GM23248 (cell line): Measurements from ENCODE around the gene CACUL1. TPM values are rescaled to one million over a fixed set of nuclear protein-coding genes. Genes with fewer than 3 reads are reported as not detected.

ENCODE experiments used
- DNase-seq: peaks from one replicate; pipeline ENCODE4 v3.0.0-alpha.2; 2015
- H2AFZ ChIP-seq: fragments of 200-600 bp; sonication (generic); 2 replicates; pipeline ENCODE4 v1.6.1; 2016; ENCODE audit warnings: antibody characterized with exemption
- H3F3A ChIP-seq: fragments of 200-600 bp; sonication (generic); 2 replicates; pipeline ENCODE4 v1.6.1; 2016; ENCODE audit warnings: mild to moderate bottlenecking, antibody characterized with exemption, mixed run types; ENCODE audit not compliant: insufficient read depth
- H3K27ac ChIP-seq: fragments of 200-600 bp; sonication (generic); 2 replicates; pipeline ENCODE4 v1.5.1; 2016; ENCODE audit warnings: mild to moderate bottlenecking
- H3K27me3 ChIP-seq: fragments of 200-600 bp; sonication (generic); replicated peaks from 2 replicates; pipeline ENCODE4 v1.6.1; 2016; ENCODE audit warnings: mild to moderate bottlenecking; ENCODE audit not compliant: insufficient read depth
- H3K36me3 ChIP-seq: fragments of 200-600 bp; sonication (generic); 2 replicates; pipeline ENCODE4 v1.6.1; 2016; ENCODE audit warnings: low read depth, mild to moderate bottlenecking
- H3K4me1 ChIP-seq: fragments of 200-600 bp; sonication (generic); 2 replicates; pipeline ENCODE4 v1.6.1; 2016; ENCODE audit warnings: mild to moderate bottlenecking; ENCODE audit not compliant: insufficient read depth
- H3K4me2 ChIP-seq: fragments of 200-600 bp; sonication (generic); one replicate; pipeline ENCODE4 v1.6.1; 2016; ENCODE audit warnings: mild to moderate bottlenecking; ENCODE audit not compliant: unreplicated experiment
- H3K4me3 ChIP-seq: fragments of 200-600 bp; sonication (generic); 2 replicates; pipeline ENCODE4 v1.5.1; 2016; ENCODE audit warnings: mild to moderate bottlenecking
- H3K79me2 ChIP-seq: fragments of 200-600 bp; sonication (generic); 2 replicates; pipeline ENCODE4 v1.6.1; 2016; ENCODE audit warnings: mild to moderate bottlenecking; ENCODE audit not compliant: insufficient read depth
- H3K9ac ChIP-seq: fragments of 200-600 bp; sonication (generic); 2 replicates; pipeline ENCODE4 v1.6.1; 2016; ENCODE audit warnings: mild to moderate bottlenecking
- H3K9me2 ChIP-seq: fragments of 200-600 bp; sonication (generic); 2 replicates; pipeline ENCODE4 v1.6.1; 2016; ENCODE audit warnings: mixed run types, mild to moderate bottlenecking, moderate library complexity; ENCODE audit not compliant: insufficient read depth
- H3K9me3 ChIP-seq: fragments of 200-600 bp; sonication (generic); one replicate; pipeline ENCODE4 v1.6.1; 2017; ENCODE audit warnings: low read depth
- H4K20me1 ChIP-seq: fragments of 200-600 bp; sonication (generic); 2 replicates; pipeline ENCODE4 v1.6.0; 2016; ENCODE audit not compliant: insufficient read depth
- EZH2 ChIP-seq: fragments of 200-600 bp; sonication (generic); IDR thresholded peaks from 2 replicates; pipeline ENCODE4 v1.6.1; 2018; ENCODE audit warnings: antibody characterized with exemption, mild to moderate bottlenecking; ENCODE audit not compliant: insufficient read depth, poor library complexity, severe bottlenecking
- EZH2phosphoT487 ChIP-seq: fragments of 200-600 bp; sonication (generic); IDR thresholded peaks from 2 replicates; pipeline ENCODE4 v1.6.1; 2018; ENCODE audit warnings: antibody characterized with exemption, moderate library complexity, mild to moderate bottlenecking, low read depth; ENCODE audit not compliant: insufficient read depth
- WGBS, 2 experiments: methylation state at CpG; one replicate each; pipeline ENCODE4 v1.1.6; 2015 to 2017; ENCODE audit warnings: low lambda C conversion rate in 2 of 2, low coverage in 1 of 2; ENCODE audit errors: missing lambda C conversion rate in 2 of 2; 5-methylcytosine and 5-hydroxymethylcytosine counted together
- in situ Hi-C: fragments of 300-500 bp; cut with MboI; formaldehyde crosslinking; loops from 2 replicates; pipeline ENCODE4 v1.15.0; 2020
- polyA plus RNA-seq: library from polyadenylated mRNA; unstranded; fragments of >200 nt; fragmentation: Nextera tagmentation; extraction: Ambion mirVana; gene quantifications from 2 replicates; pipeline ENCODE4 v1.2.1, GENCODE V29; 2016
- total RNA-seq: library from RNA; depleted of rRNA; stranded (reverse); fragments of >200 nt; shearing (Covaris generic); gene quantifications from 2 replicates; pipeline ENCODE4 v1.2.3, GENCODE V29; 2014

CACUL1 gene
- total and polyA plus RNA-seq, 2 experiments from 2014 or later = 14.8 to 27.1 TPM

GRCh38 chr10:118781541-118781940 lies 26.8 kb upstream of the CACUL1 start:
- no peaks in the 10 kb centered on the region for H3F3A ChIP-seq
- no peaks in the 10 kb centered on the region for H3K9me2 ChIP-seq
- no peak overlapping the region for H3K9ac ChIP-seq
- H3K4me2 ChIP-seq = no peak overlapping the region
- 35% methylated on average over 3 to 4 of the region's 4 CpGs for WGBS, 2 experiments
- H4K20me1 ChIP-seq = no peaks in the 10 kb centered on the region
- no peak for DNase-seq
- H3K36me3 ChIP-seq = no peaks in the 10 kb centered on the region
- no peaks in the 10 kb centered on the region for H3K79me2 ChIP-seq
- in situ Hi-C loops = no loop called here
- no peaks in the 10 kb centered on the region for H3K9me3 ChIP-seq
- H3K27ac ChIP-seq = no peak overlapping the region
- 0 out of 2 replicates have a peak, but pooled peaks cover 4% of the 10 kb centered on the region for H3K27me3 ChIP-seq
- H2AFZ ChIP-seq = no peak overlapping the region
- H3K4me3 ChIP-seq = no peak overlapping the region
- TF ChIP-seq EZH2phosphoT487 = no peak
- TF ChIP-seq EZH2 = no peak
- H3K4me1 ChIP-seq = no peaks in the 10 kb centered on the region

GRCh38 chr10:118778727-118779126 lies 24.0 kb upstream of the CACUL1 start:
- no peaks in the 10 kb centered on the region for H3K27me3 ChIP-seq
- no peaks in the 10 kb centered on the region for H3F3A ChIP-seq
- in situ Hi-C loops = no loop called here
- no peak for DNase-seq
- H2AFZ ChIP-seq = no peak overlapping the region
- H3K27ac ChIP-seq = no peak overlapping the region
- H3K4me2 ChIP-seq = no peak overlapping the region
- 62 to 66% methylated on average over 7 of the region's 7 CpGs for WGBS, 2 experiments
- H3K4me1 ChIP-seq = no peaks in the 10 kb centered on the region
- H3K4me3 ChIP-seq = no peak overlapping the region
- no peak overlapping the region for H3K9ac ChIP-seq
- H3K79me2 ChIP-seq = no peaks in the 10 kb centered on the region
- H3K9me2 ChIP-seq = no peaks in the 10 kb centered on the region
- TF ChIP-seq EZH2phosphoT487 (no peak), EZH2 (no peak)
- no peaks in the 10 kb centered on the region for H3K9me3 ChIP-seq
- H4K20me1 ChIP-seq = no peaks in the 10 kb centered on the region
- H3K36me3 ChIP-seq = no peaks in the 10 kb centered on the region

GRCh38 chr10:118776960-118777359 lies 22.2 kb upstream of the CACUL1 start:
- no peaks in the 10 kb centered on the region for H3F3A ChIP-seq
- in situ Hi-C loops = no loop called here
- H3K27me3 ChIP-seq = no peaks in the 10 kb centered on the region
- no peak overlapping the region for H3K4me3 ChIP-seq
- H3K4me2 ChIP-seq = no peak overlapping the region
- no peak for DNase-seq
- no peak overlapping the region for H3K27ac ChIP-seq
- H4K20me1 ChIP-seq = no peaks in the 10 kb centered on the region
- H3K9ac ChIP-seq = no peak overlapping the region
- TF ChIP-seq EZH2phosphoT487 = no peak
- TF ChIP-seq EZH2 = no peak
- no peak overlapping the region for H2AFZ ChIP-seq
- H3K79me2 ChIP-seq = no peaks in the 10 kb centered on the region
- H3K9me2 ChIP-seq = no peaks in the 10 kb centered on the region
- WGBS, 2 experiments = 55 to 58% methylated on average over 5 of the region's 5 CpGs
- H3K4me1 ChIP-seq = no peaks in the 10 kb centered on the region
- H3K9me3 ChIP-seq = no peaks in the 10 kb centered on the region
- no peaks in the 10 kb centered on the region for H3K36me3 ChIP-seq

GRCh38 chr10:118776033-118776432 lies 21.3 kb upstream of the CACUL1 start:
- Histone ChIP-seq H3K9me3 (no peaks in the 10 kb centered on the region), H3K27ac (no peak overlapping the region), H3F3A (no peaks in the 10 kb centered on the region), H2AFZ (no peak overlapping the region), H3K9me2 (no peaks in the 10 kb centered on the region), H3K4me2 (no peak overlapping the region), H3K4me3 (no peak overlapping the region), H3K4me1 (no peaks in the 10 kb centered on the region), H4K20me1 (no peaks in the 10 kb centered on the region), H3K27me3 (no peaks in the 10 kb centered on the region), H3K79me2 (no peaks in the 10 kb centered on the region), H3K36me3 (no peaks in the 10 kb centered on the region), H3K9ac (no peak overlapping the region)
- TF ChIP-seq EZH2 (no peak), EZH2phosphoT487 (no peak)
- WGBS, 2 experiments = 87 to 90% methylated on average over 3 of the region's 3 CpGs
- DNase-seq = no peak
- in situ Hi-C loops = no loop called here

- H3K27me3 ChIP-seq = no peaks in the 10 kb centered on the region
- DNase-seq = peak; percentile 42
- no peak overlapping the region for H3K4me3 ChIP-seq
- in situ Hi-C loops = no loop called here
- no peaks in the 10 kb centered on the region for H3F3A ChIP-seq
- H3K9me3 ChIP-seq = no peaks in the 10 kb centered on the region
- H2AFZ ChIP-seq = no peak overlapping the region
- H3K36me3 ChIP-seq = no peaks in the 10 kb centered on the region
- H4K20me1 ChIP-seq = no peaks in the 10 kb centered on the region
- H3K79me2 ChIP-seq = no peaks in the 10 kb centered on the region
- no peak overlapping the region for H3K27ac ChIP-seq
- H3K9me2 ChIP-seq = no peaks in the 10 kb centered on the region
- TF ChIP-seq EZH2phosphoT487 (no peak), EZH2 (no peak)
- no peak overlapping the region for H3K4me2 ChIP-seq
- H3K4me1 ChIP-seq = no peaks in the 10 kb centered on the region
- H3K9ac ChIP-seq = no peak overlapping the region
- WGBS, 2 experiments = 35 to 38% methylated on average over 7 of the region's 7 CpGs
These were observed 20.7 kb upstream of the CACUL1 start for GRCh38 chr10:118775478-118775877.
